ENCODE measurements around the gene TSPAN18.

The TSPAN18 gene

DNA sequence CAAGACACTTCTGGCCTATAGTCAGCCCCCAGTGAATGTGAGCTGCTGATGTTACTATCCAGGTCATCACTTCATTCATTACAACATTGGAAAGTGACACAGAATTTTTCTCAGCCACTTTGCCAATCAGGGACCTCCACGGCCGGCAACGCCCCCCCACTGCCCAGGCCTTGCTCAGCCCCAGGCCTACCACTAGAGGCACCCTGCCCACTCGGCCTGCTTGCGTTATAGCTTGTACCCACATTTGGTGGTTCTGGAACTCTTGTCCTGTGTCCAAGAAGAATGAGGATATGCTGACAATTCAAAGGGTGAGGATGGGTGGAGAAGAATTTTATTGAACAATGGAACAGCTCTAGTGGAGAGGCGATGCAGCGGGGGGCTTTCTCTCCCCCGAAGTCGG is 96.2 kb downstream of the TSPAN18 start:
- no peak for DNase-seq (ENCODE audit: low spot score)

DNA sequence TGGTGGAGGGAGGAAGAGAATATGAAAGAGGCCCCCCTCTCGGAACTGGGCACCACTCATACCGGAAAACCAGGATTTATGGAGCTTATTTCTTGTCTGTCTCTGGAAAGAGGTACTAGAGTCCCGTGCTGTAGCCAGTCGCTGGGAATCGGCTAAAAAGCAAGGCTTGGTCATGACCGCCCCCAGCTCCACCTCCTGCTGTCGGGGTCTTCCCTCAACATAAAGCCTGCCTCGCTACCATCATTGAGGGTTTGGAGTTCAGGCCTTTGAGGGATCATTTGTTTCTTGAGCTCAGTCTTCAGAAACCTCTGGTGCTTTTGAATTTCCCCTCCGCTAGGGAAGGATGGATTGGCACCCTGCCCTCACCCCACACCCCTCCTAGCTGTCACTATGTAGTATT is 97.1 kb downstream of the TSPAN18 start:
- no peak for DNase-seq (ENCODE audit: low spot score)

DNA sequence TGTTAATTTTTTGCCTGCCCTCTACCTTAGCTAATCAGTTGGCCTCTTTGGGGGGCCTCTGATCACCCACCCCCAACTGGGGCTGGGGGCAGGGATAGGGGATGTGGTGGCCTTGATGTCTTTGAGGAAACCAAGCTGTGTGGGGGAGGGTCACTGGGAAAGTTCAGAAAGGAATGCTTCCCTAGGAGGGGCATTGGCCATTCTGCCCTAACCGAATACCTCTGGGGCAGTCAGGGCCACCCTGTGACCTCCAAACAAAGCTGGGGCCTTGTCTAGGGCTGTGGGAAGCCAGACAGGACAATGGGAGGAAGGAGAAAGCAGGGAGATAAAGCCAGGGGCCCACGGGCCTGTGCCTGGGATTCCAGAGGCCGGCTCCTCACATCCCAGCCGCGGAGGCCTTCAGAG is 97.5 kb downstream of the TSPAN18 start:
- DNase-seq (ENCODE audit: low spot score) = no peak

DNA sequence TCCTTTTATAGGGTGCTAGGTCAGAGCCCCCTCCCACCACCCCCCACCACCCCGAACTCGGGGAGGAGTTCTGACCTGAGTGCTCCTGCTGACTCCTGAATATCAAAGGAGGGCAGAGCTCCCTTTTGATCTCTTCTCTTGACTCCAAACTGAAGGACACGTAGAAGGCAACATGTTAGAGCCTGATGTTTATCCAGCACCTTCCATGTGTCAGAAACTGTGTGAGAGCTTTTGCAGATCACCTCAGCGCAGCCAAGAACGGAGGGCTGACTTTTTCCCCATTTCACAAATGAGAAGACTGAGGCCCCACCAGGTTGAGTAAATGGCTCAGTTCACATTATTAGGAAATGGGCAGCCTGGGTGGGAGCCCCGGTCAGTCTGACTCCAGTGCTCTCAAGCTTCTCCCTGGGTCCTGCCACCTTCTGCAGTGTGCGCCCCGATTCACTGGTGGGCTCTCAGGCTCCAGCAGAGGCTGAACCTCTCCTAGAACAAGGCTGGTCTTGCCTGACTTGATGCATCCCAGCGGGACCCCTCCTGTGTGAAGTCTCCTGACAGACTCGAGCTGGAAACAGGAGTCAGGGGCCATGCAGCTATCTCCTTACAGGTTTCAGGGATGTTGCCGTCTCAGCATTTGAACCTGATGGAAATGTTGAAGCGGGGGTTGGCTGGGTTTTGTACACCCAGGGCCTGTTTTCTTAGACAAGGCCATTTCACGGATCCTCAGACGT is 98.5 kb downstream of the TSPAN18 start:
- no peak for DNase-seq (ENCODE audit: low spot score)

DNA sequence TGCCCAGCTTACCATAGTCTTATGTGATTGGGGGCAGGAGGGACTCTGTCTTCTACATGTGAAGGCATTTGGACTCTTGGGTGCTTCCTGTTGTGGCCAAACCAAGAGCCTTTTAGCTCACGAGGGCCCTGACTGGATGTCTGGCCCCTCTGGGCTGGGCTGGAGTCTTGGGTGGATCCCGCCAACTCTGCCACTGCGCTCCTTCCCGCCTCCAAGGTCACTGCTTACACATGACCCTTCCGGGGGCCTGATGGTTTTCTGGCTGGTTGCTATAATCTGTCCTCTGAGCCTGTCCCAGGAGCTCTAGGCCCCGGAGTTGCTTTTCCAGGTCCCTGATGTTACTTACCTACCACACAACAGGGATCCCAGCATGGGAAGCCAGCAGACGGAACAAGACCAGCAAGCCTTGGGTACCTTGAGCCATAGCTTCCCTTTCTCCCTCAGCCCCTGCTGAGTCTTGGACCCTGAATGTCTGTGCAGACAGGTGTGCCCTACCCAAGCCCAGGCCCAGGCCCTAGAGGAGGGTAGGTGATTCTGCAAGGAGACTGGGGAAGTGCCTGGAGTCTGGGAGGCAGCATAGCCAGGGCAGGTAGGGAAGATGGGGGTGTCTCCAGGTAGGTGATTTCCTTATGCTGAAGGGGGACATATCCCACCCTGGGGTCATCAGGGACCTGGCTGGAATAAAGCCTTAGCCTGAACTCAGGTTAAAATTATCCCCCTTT is 100.3 kb downstream of the TSPAN18 start:
- no peak for DNase-seq (ENCODE audit: low spot score)

DNA sequence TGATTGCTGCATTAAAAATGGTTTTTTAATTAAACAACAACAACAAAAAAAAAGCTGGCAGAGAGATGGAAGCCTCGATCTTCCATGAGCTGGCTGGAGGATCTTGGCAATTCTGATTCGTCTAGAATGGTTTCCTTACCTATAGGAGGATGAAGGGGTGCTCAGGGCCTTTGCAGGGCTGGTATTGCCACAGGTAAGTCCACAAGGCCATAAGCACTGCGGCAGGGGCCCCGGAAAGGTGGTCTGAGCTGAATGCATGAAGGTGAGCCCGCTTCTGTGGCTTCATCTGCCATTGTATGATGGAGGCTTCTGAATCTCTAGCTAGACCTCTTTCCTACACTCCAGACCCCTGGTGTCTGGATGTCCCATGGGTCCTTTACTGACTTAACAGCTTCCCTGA is 101.5 kb downstream of the TSPAN18 start:
- no peak for DNase-seq (ENCODE audit: low spot score)

DNA sequence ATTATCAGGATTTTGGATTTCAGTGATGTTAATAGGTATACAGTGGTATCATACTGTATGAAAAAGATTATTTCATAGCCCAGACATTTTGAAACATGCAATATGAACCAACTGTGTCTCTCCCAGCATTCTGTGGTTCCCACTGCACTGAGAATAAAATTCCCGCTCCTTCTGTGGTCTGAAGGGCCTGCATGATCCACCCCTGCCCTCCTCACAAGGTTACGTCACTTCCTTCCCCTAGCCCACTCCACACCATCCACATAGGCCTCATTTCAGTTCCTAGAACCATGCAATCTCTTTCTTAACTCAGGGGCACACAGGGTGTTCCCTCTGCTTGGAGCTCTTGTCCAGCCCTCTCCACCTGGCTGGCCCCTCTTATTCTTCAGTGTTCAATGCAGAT is 103.1 kb downstream of the TSPAN18 start:
- no peak for DNase-seq (ENCODE audit: low spot score)

DNA sequence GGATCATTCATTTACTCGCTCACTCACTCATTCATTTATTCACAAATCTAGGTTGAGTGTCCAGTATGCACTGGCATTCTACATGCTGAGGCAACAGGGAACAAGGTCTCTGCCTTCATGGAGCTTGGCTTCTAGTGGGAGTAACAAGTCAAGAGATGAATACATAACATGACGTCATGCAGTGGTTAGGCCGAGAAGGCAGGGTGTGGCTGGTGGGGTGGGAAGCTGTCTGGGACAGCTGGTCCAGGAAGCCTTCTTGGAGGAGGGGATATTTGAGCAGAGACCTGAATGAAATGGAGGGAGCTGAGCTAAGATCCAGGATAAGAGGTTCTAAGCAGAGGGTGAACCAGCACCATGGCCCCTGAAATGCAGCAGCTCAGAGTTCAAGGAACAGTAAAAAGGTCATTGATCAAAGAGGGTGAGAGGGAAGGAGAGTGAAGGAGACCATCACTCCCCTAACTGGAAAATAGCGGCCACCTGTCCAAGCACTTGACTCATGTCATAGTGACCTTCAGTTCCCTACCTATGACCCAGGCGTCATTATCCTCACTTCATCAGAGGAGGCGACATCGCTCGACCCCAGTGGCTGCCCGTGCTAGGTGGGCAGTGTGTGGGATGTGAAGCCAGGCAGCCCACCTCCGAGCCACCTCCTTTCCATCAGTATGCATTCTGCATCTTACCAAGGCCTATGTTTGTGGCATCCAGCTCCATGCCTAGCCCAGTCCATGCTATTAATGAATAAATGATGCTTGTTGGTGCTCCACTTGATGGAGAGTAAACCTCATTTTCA is 105.0 kb downstream of the TSPAN18 start:
- no peak for DNase-seq (ENCODE audit: low spot score)

DNA sequence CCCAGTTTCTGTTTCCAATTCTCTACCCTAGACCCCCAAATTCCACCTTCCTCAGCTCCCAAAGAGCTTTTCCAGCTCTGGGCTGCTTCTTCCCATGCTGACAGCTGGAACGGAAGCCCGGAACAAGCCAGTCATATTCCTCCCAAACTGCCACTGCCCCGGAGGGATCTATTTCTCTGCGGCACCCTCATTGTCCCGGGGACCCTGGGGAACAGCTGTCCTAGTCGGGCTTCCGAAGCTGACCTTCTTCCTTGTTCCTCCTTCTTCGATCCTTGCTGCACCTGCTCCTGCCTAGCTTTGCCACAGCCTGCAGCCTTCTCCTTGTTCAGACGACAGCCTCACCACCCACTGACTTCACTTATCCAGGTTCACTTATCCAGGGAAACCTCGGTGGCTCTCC is 105.7 kb downstream of the TSPAN18 start:
- no peak for DNase-seq (ENCODE audit: low spot score)

DNA sequence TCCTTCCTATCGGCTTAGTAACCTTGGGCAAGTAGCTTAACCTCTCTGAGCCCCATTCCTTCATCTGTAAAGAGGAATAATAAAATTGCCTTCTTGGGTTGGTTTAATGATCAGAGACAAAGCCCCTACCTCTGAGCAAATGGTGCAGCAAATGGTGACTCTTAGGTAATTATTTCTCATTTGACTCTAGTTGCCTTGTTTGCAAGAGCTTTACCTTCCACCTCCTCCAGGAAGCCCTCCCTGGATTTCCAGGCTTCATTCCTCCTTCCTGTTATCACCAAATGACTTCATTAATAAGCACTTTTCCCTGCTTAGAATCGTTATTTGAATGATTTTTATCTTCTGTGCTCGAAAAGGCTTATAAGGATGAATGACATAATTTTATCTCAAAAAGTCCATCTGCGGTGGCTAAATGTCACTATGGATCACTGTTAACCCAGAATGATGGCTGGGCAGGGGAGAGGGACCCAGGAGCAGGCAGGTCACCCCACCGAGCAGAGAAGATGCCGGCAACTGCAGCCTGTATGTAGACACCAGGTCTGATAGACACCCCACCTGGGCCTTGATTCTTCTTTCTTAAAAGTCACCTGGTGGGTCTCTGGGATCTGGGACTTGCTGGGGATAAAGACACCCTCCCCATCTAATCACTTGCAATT is 106.6 kb downstream of the TSPAN18 start:
- no peak for DNase-seq (ENCODE audit: low spot score)

DNA sequence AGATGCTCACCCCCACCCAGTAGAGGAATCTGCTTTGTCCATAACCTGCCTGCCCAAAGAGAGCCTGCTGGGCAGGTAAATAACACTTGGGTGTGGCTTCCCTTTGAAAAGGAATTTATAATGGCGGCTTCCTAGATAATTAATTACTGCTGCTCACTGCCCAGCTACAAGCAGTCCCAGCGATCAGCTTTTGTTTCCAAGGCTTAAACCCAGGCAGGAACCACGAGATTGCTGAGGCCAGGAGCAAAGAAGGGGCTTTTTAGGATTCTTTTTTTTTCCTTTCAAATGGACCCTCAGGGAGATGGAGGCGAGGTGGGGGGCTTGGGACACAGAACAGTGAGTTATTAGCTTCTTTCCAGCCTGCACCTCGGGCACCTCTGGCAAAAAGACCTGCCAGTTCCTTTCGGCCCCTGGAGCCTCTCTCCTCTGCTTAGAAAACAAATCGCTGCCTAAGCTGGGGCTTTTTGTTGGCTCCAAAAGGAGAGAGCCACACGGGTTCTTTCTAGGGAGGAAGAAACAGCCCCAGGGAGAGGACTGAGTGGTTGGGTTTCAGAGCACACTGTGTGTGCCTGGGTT is 107.2 kb downstream of the TSPAN18 start:
- no peak for DNase-seq (ENCODE audit: low spot score)

DNA sequence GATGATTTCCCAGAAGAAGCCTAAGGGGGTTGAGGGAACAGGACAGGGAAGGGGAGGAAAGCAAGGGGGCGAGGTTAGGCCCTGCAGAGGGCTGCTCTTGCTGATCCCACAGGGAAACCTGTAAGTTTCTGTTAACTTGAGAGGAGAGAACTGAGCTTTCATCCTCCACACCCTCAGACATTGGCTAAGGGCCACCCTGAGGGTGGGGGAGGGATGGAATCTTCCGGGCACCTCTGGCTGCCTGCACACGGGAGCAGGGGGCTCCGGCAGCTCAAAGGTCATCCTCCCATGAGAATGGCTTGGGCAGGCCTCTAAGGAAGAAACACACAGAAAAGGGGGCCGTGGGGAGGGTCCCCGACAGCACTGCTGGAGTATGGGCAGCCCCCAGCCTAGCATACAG is 108.1 kb downstream of the TSPAN18 start:
- DNase-seq (ENCODE audit: low spot score) = no peak

DNA sequence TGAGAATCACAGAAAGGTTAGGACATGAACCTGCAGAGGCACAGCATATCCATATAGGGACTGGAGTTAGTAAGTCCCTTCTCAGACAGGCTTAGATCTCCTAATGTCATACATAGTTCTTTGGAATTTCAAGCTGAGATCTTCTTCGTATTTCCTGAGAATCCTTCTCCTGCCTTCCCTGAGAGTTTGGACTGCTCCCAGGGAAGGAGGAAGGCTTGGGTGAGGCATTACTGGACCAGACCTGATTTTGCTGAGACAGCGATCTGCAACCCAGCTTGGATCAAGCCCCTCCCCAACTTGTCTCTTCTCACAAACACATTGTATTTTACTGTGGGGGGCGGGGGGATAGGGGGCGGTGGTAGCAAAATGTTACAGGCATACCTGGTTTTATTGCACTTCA is 108.5 kb downstream of the TSPAN18 start:
- DNase-seq (ENCODE audit: low spot score) = no peak

DNA sequence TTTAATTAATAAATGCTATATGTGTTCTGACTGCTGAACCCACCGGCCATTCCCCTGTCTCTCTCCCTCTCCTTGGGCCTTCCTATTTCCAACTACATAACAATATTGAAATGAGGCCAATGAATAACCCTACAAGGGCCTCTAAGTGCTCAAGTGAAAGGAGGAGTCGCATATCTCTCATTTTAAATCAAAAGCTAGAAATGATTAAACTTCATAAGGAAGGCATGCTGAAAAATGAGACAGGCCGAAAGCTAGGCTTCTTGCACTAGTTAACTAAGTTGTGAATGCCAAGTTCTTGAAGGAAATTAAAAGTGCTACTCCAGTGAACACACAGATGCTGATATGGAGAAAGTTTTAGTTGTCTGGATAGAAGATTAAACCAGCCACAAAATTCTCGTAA is 109.2 kb downstream of the TSPAN18 start:
- DNase-seq (ENCODE audit: low spot score) = no peak

DNA sequence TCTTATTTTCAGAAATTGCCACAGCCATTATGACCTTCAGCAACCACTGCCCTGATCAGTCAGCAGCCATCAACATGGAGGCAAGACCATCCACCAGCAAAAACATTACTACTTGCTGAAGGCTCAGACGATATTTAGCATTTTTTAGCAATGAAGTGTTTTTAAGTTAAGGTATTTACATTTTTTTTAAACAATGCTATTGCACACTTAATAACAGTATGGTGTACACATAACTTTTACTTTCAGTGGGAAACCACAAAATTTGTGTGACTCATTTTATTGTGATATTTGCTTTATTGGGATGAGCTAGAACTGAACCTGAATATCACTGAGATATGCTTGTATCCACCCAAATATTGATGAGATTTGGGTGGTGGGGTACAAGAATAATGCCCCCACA is 110.9 kb downstream of the TSPAN18 start:
- no peak for DNase-seq (ENCODE audit: low spot score)

DNA sequence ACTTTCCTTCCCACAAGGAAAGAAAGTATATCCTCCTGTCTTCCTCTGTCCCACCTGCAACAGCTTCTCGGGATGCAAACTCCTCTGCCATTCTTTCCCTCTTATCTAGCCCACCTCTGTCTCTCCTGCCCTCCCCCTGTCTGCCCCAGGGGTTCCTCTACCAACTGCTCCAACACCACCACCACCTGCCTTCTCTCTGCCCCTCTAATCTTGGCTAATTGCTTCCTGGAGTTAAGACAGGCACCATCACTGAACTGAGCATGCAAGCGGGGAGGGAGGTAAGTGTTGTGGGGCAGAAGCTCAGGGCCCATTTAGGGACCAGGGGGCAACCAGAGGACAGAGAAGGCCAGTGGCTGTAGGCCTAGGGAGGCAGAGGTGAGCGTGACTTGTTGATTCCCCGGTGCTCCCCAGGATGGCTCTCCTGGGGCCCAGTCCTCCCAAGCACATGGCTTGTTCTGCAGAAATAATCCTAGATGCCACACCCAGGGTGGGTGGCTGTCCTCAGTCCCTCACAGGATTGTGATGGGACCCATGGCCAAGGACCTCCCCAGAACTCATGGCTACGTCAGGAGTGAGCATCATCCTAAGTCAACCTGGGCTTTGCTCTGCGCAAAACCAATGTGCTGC is 112.8 kb downstream of the TSPAN18 start:
- DNase-seq (ENCODE audit: low spot score) = no peak

DNA sequence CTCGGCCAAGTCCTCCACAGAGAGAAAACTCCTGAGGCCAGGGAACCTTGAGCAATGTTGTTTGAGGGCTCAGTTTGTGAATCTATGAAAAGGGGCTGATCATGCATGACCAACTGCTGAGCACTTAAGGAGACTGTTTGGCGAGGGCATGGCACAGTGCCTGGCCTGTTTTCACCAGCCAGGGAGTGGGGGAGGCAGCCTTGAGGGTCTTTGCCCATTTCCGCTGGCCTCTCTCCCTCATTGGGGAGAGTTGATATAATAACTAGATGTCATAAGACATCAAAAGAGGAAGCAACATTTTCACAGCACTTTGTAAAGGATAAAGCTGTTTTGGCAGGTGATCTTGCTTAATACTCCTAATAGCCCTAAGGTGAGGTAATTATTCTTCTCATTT is 113.3 kb downstream of the TSPAN18 start:
- no peak for DNase-seq (ENCODE audit: low spot score)

DNA sequence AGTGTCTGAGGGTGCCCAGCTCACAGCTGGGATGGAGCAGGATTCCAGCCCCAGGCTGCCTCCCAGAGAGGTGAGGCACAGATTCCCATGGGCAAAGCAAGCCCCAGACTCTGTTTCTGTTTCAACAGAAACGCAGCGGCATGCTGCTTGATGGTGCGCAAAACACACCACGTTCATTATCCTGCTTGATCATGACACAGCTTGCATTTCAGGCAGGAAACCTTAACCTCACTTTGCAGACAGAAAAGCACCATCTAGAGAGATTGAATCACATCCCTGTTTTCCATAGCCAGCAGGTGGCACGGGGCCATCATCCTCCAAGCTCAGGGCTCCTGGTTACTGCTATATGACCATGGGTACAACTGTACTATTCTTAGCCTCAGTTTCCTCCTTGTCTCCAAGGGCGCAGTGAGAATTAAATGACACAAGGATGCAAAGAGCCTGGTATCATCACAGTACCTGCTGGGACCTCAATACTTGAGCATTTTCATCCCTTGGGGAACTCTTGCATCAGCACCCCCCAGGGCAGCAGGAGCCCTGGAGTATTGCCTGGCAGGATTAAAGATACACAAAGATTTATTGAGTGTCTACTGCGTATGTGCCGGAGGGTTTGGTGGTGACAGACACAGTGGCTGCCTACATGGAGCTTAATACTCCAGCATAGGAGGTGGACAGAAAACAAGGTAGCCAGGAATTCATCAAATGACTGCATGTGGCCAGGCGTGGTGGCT is 113.9 kb downstream of the TSPAN18 start:
- DNase-seq (ENCODE audit: low spot score) = no peak

DNA sequence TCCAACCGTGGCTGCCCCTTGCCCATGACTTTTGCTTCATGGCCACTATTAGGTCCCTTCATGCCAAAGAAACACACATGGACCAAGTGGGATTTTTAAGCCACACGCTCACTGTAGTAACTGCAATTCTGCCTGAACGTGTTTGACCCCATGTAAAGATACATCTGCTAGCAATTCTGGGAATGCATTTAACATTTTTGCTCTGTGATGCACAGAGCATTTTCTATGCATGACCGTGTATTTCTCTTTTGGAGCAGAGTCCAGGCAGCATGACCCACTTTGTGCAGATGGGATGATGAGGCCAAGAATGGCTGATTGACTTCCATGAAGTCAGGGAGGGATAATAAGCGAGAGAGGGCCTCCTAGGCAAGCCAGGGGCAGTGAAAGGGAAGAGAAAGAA is 115.5 kb downstream of the TSPAN18 start:
- peak; percentile 80 for DNase-seq (ENCODE audit: low spot score)

DNA sequence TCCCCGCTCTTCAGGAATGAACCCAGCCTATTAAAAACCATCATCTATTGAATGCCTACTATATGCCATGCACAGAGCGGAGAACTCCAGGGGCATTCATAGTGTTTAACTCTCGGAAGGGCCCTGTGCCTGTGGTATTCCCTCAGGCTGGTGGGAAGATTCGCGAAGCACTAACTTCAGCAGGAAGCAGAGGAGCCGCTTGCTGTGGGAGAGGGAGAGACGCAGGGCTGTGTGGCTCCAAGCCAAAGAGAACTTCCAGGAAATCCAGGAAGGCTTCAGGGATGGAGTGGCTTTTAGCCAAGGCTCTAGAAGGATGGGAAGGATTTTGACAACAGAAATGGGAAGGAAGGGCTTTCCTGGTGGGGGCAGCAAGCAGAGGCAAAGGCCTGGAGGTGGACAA is 120.1 kb downstream of the TSPAN18 start:
- DNase-seq (ENCODE audit: low spot score) = no peak

DNA sequence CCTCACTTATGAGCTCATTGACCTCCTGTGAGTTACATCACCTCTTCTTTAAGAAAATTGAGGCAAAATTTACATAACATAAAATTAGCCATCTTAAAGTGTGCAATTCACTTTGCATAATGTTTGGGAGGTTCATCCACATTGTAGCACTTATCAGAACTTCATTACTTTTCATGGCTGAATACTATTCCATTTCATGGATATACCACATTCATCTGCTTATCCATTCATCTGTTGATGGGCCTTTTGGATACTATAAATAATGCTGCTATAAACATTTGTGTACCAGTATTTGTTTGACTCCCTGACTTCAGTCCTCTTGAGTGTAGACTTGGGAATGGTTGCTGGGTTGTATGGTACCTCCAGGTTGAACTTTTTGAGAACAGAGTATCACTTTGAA is 120.6 kb downstream of the TSPAN18 start:
- DNase-seq (ENCODE audit: low spot score) = no peak
